Liver (tissue), 9 donors: Measurements from ENCODE around the gene IGBP1. TPM values are rescaled to one million over a fixed set of nuclear protein-coding genes. Genes with fewer than 3 reads are reported as not detected.

Experiments
- DNase-seq: peaks from one replicate; pipeline ENCODE4 v3.0.0-alpha.2; 2017; ENCODE audit warnings: low spot score
- H3K27ac ChIP-seq, 2 donors: one replicate each; pipeline ENCODE4 v1.7.0; 2013; ENCODE audit warnings: inconsistent platforms in 2 of 2, low read length in 2 of 2, control low read depth in 1 of 2, low read depth in 1 of 2, mild to moderate bottlenecking in 1 of 2
- H3K27me3 ChIP-seq, 4 donors: one replicate each; pipeline versions ENCODE4 v1.6.1 to v1.7.0; 2013; ENCODE audit warnings: low read length in 3 of 4, inconsistent platforms in 1 of 4, mild to moderate bottlenecking in 1 of 4, moderate library complexity in 1 of 4; ENCODE audit not compliant: control insufficient read depth in 4 of 4, insufficient read depth in 4 of 4
- H3K36me3 ChIP-seq, 4 donors: one replicate each; pipeline versions ENCODE4 v1.6.1 to v1.7.0; 2013; ENCODE audit warnings: low read length in 3 of 4, mild to moderate bottlenecking in 3 of 4, low read depth in 1 of 4, moderate library complexity in 1 of 4; ENCODE audit not compliant: control insufficient read depth in 4 of 4, insufficient read depth in 3 of 4
- H3K4me1 ChIP-seq, 4 donors: one replicate each; pipeline versions ENCODE4 v1.6.1 to v1.7.0; 2013; ENCODE audit warnings: low read length in 3 of 4, mild to moderate bottlenecking in 3 of 4, moderate library complexity in 1 of 4; ENCODE audit not compliant: control insufficient read depth in 4 of 4, insufficient read depth in 4 of 4
- H3K4me3 ChIP-seq, 3 donors: one replicate each; pipeline versions ENCODE4 v1.6.1 to v1.7.0; 2013; ENCODE audit warnings: low read length in 3 of 3, control low read depth in 1 of 3, low read depth in 1 of 3, mild to moderate bottlenecking in 1 of 3
- H3K9ac ChIP-seq, 2 donors: one replicate each; pipeline ENCODE4 v1.7.0; 2013; ENCODE audit warnings: low read length in 2 of 2, mild to moderate bottlenecking in 2 of 2, moderate library complexity in 2 of 2, control low read depth in 1 of 2, low read depth in 1 of 2
- H3K9me3 ChIP-seq, 4 donors: one replicate each; pipeline versions ENCODE4 v1.6.1 to v1.7.0; 2013; ENCODE audit warnings: low read length in 3 of 4; ENCODE audit not compliant: control insufficient read depth in 4 of 4
- ATF3 ChIP-seq: IDR thresholded peaks from 2 replicates; pipeline ENCODE4 v1.6.1; 2016; ENCODE audit warnings: antibody characterized with exemption
- EGR1 ChIP-seq, 2 donors: IDR thresholded peaks; 2 replicates each; pipeline ENCODE4 v1.6.1; 2016 to 2018; ENCODE audit warnings: antibody characterized with exemption in 2 of 2, low read depth in 2 of 2
- GABPA ChIP-seq, 2 donors: IDR thresholded peaks in 1 of 2; conservative IDR thresholded peaks in 1 of 2; 2 replicates each; pipeline ENCODE4 v1.6.1; 2016; ENCODE audit warnings: antibody characterized with exemption in 2 of 2, mild to moderate bottlenecking in 1 of 2, moderate library complexity in 1 of 2
- HNF4A ChIP-seq, 2 donors: conservative IDR thresholded peaks; 2 replicates each; pipeline ENCODE4 v1.6.1; 2016; ENCODE audit warnings: antibody characterized with exemption in 2 of 2, mild to moderate bottlenecking in 2 of 2
- JUND ChIP-seq, 2 donors: IDR thresholded peaks; 2 replicates each; pipeline ENCODE4 v1.6.1; 2016; ENCODE audit warnings: antibody characterized with exemption in 2 of 2
- NR2F2 ChIP-seq: IDR thresholded peaks from 2 replicates; pipeline ENCODE4 v1.6.1; 2016; ENCODE audit warnings: antibody characterized with exemption
- RXRA ChIP-seq, 2 donors: IDR thresholded peaks; 2 replicates each; pipeline ENCODE4 v1.6.1; 2017 to 2018; ENCODE audit warnings: antibody characterized with exemption in 2 of 2, mild to moderate bottlenecking in 1 of 2
- SP1 ChIP-seq: IDR thresholded peaks from 2 replicates; pipeline ENCODE4 v1.6.1; 2018; ENCODE audit warnings: antibody characterized with exemption, mild to moderate bottlenecking
- TAF1 ChIP-seq: conservative IDR thresholded peaks from 2 replicates; pipeline ENCODE4 v1.6.1; 2016; ENCODE audit warnings: antibody characterized with exemption, mild to moderate bottlenecking
- YY1 ChIP-seq: IDR thresholded peaks from 2 replicates; pipeline ENCODE4 v1.6.1; 2016; ENCODE audit warnings: antibody characterized with exemption, mild to moderate bottlenecking
- ZBTB33 ChIP-seq: IDR thresholded peaks from 2 replicates; pipeline ENCODE4 v1.6.1; 2016; ENCODE audit warnings: antibody characterized with exemption
- WGBS: extraction: QIAGEN DNeasy Blood & Tissue Kit; methylation state at CpG from one replicate; pipeline ENCODE4 v1.1.7; 2013; 5-methylcytosine and 5-hydroxymethylcytosine counted together
- polyA plus RNA-seq, 2 donors: library from polyadenylated mRNA; stranded (reverse) in 1 of 2; unstranded in 1 of 2; fragments of 200-250 nt in 1 of 2; fragments of >200 nt in 1 of 2; fragmentation: Nextera tagmentation in 1 of 2; extraction: Ambion mirVana in 1 of 2; gene quantifications; one replicate each; pipeline versions ENCODE4 v1.2.1 to v1.2.3, GENCODE V29; 2013 to 2015
- total RNA-seq, 2 donors: library from RNA; depleted of rRNA; stranded (reverse); fragments of >200 nt; gene quantifications; one replicate each; pipeline ENCODE4 v1.2.3, GENCODE V29; 2014
- TF ChIP-seq, protein P1 (sequence below): fragments of 150-350 bp; IDR thresholded peaks from 2 replicates; pipeline ENCODE4 v1.5.1; 2017; ENCODE audit warnings: improper control_type of control experiment, low read depth, low read length; ENCODE audit not compliant: missing input control
- TF ChIP-seq, protein P2 (sequence below): IDR thresholded peaks from 2 replicates; pipeline ENCODE4 v1.6.1; 2016; ENCODE audit warnings: antibody characterized with exemption
- donor health status: healthy.
- donor health status: healthy.
- donor health status: healthy.
- donor health status: healthy.
- donor health status: healthy.

IGBP1 gene
- total and polyA plus RNA-seq, 4 donors = 7.8 to 18.1 (median 11.6) TPM

DNA sequence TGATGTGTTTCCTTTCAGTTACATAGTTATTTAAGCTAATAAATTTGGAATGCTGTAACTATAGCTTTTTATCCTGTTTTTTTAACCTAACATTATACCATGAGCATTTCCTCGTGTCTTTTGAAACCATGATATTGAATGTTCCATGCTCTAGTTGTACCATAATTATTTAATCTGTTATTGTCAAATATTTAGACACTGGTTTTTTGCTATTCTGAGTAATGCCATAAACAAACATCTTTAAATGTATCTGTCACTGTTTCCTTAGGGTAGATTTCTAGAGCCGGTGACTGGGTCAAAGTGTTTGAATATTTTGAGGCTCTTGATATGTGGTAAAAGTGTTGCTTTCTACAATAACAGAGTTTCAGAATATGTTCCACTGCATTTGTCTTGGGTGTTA lies 5.4 kb downstream of the IGBP1 start:
- TF ChIP-seq HNF4A (conservative IDR thresholded peaks at IDR 0.05) = no peak
- TF ChIP-seq YY1 = no peak
- TF ChIP-seq JUND (IDR thresholded peaks at IDR 0.05) = no peak
- TF ChIP-seq NR2F2 = no peak
- TF ChIP-seq RXRA (IDR thresholded peaks at IDR 0.05) = no peak
- TF ChIP-seq, protein P1, sequence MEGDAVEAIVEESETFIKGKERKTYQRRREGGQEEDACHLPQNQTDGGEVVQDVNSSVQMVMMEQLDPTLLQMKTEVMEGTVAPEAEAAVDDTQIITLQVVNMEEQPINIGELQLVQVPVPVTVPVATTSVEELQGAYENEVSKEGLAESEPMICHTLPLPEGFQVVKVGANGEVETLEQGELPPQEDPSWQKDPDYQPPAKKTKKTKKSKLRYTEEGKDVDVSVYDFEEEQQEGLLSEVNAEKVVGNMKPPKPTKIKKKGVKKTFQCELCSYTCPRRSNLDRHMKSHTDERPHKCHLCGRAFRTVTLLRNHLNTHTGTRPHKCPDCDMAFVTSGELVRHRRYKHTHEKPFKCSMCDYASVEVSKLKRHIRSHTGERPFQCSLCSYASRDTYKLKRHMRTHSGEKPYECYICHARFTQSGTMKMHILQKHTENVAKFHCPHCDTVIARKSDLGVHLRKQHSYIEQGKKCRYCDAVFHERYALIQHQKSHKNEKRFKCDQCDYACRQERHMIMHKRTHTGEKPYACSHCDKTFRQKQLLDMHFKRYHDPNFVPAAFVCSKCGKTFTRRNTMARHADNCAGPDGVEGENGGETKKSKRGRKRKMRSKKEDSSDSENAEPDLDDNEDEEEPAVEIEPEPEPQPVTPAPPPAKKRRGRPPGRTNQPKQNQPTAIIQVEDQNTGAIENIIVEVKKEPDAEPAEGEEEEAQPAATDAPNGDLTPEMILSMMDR = no peak
- TF ChIP-seq TAF1 = no peak
- no peak for TF ChIP-seq ATF3
- no peak for TF ChIP-seq GABPA (IDR thresholded peaks at IDR 0.05 in 1 of 2, conservative IDR thresholded peaks at IDR 0.05 in 1 of 2)
- no peak for TF ChIP-seq EGR1 (IDR thresholded peaks at IDR 0.05; ENCODE audit: low read depth in 2 of 2)
- TF ChIP-seq SP1 = no peak
- TF ChIP-seq, protein P2, sequence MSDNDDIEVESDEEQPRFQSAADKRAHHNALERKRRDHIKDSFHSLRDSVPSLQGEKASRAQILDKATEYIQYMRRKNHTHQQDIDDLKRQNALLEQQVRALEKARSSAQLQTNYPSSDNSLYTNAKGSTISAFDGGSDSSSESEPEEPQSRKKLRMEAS = no peak
- no peak overlapping the region for H3K4me3 ChIP-seq
- H3K9ac ChIP-seq = no peak overlapping the region
- no peak overlapping the region for H3K27ac ChIP-seq
- H3K27me3 ChIP-seq = no peaks in the 10 kb centered on the region
- no peak for DNase-seq
- no peaks in the 10 kb centered on the region for H3K9me3 ChIP-seq
- H3K4me1 ChIP-seq = peaks cover 0 to 14% (median 10%) of the 10 kb centered on the region in 4 donors
- H3K36me3 ChIP-seq = peaks cover 0 to 3% (median under 1%) of the 10 kb centered on the region in 4 donors
- 96% methylated on average over 2 of the region's 2 CpGs for WGBS

- Histone ChIP-seq H3K27me3 (no peaks in the 10 kb centered on the region), H3K4me1 (peaks cover 0 to 9% (median 4%) of the 10 kb centered on the region in 4 donors), H3K9ac (no peak overlapping the region), H3K36me3 (peaks cover 0 to 3% (median under 1%) of the 10 kb centered on the region in 4 donors), H3K9me3 (no peaks in the 10 kb centered on the region), H3K27ac (no peak overlapping the region), H3K4me3 (no peak overlapping the region)
- DNase-seq = no peak
- 97% methylated on average over 3 of the region's 3 CpGs for WGBS
- TF ChIP-seq NR2F2 (no peak), HNF4A (conservative IDR thresholded peaks at IDR 0.05) (no peak), YY1 (no peak), EGR1 (IDR thresholded peaks at IDR 0.05; ENCODE audit: low read depth in 2 of 2) (no peak), ZBTB33 (no peak), RXRA (IDR thresholded peaks at IDR 0.05) (no peak), JUND (IDR thresholded peaks at IDR 0.05) (no peak)
- TF ChIP-seq, protein P1 = no peak
Observed at GRCh38 chrX:70139736-70140135, 6.5 kb downstream of the IGBP1 start.
